RWPE1 (cell line): ENCODE data around the gene FREM1.

ENCODE experiments used
- CTCF ChIA-PET: fragments of 350-600 bp; sonication (Branson Sonifier 250); formaldehyde crosslinking; extraction: SDS; loops from one replicate; lab custom pipeline; 2021; lab: Yijun Ruan, JAX
- POLR2A ChIA-PET: fragments of 400-600 bp; formaldehyde crosslinking; extraction: SDS; loops from one replicate; lab custom pipeline; 2020; ENCODE audit warnings: antibody characterized with exemption; ENCODE audit not compliant: low non-redundant PET; lab: Yijun Ruan, JAX
- DNase-seq: peaks from one replicate; pipeline ENCODE4 v3.0.0; 2012; ENCODE audit warnings: low spot score
- H3K27ac ChIP-seq: fragments of 450-650 bp; 2 replicates; pipeline ENCODE4 v1.5.1; 2017
- CTCF ChIP-seq: fragments of 450-650 bp; conservative IDR thresholded peaks from 2 replicates; pipeline ENCODE4 v1.5.1; 2017; ENCODE audit warnings: low read depth, mild to moderate bottlenecking

The FREM1 gene

GRCh38 chr9:14907696-14908095, 2.5 kb downstream of the FREM1 start:
- DNase-seq = no peak
- no peak overlapping the region for H3K27ac ChIP-seq
- CTCF ChIA-PET = no interaction called here
- TF ChIP-seq CTCF = no peak
- POLR2A ChIA-PET = no interaction called here

GRCh38 chr9:14907360-14907685, 2.9 kb downstream of the FREM1 start:
- TF ChIP-seq CTCF = no peak
- DNase-seq = no peak
- ChIA-PET POLR2A (no interaction called here), CTCF (no interaction called here)
- H3K27ac ChIP-seq = no peak overlapping the region

- no peak overlapping the region for H3K27ac ChIP-seq
- TF ChIP-seq CTCF = no peak
- DNase-seq = no peak
- ChIA-PET CTCF (interaction anchor here (0.6 kb wide), 1 partner anchor 161 kb away, joined by 4 read pairs; no protein-coding TSS in a partner anchor), POLR2A (no interaction called here)
Observed at GRCh38 chr9:14906644-14907359, 3.4 kb downstream of the FREM1 start.

GRCh38 chr9:14906000-14906399, 4.2 kb downstream of the FREM1 start:
- ChIA-PET CTCF (no interaction called here), POLR2A (no interaction called here)
- H3K27ac ChIP-seq = no peak overlapping the region

GRCh38 chr9:14903040-14903439, 7.2 kb downstream of the FREM1 start:
- DNase-seq = no peak
- no peak for TF ChIP-seq CTCF
- no peak overlapping the region for H3K27ac ChIP-seq
- ChIA-PET CTCF (no interaction called here), POLR2A (no interaction called here)

More at GRCh38 chr9:14906000-14906399, 4.2 kb downstream of the FREM1 start:
- DNase-seq = no peak
- no peak for TF ChIP-seq CTCF

GRCh38 chr9:14902561-14902960, 7.7 kb downstream of the FREM1 start:
- no peak overlapping the region for H3K27ac ChIP-seq
- DNase-seq = no peak
- ChIA-PET CTCF (no interaction called here), POLR2A (no interaction called here)
- TF ChIP-seq CTCF = no peak

- H3K27ac ChIP-seq = no peak overlapping the region
- CTCF ChIA-PET = no interaction called here
- no peak for TF ChIP-seq CTCF
- DNase-seq = no peak
- POLR2A ChIA-PET = no interaction called here
Observed at GRCh38 chr9:14899815-14900193, 10.4 kb downstream of the FREM1 start.
